ENCODE results near the gene NTSR1. TPM values are rescaled to one million over a fixed set of nuclear protein-coding genes. Genes with fewer than 3 reads are reported as not detected.

The NTSR1 gene
- total and polyA plus RNA-seq, 7 experiments from 2014 or later = 0.11 to 0.78 (median 0.14) TPM; not detected in 3

GRCh38 chr20:62663145-62664018, 45.3 kb upstream of the NTSR1 start:
- Mint-ChIP-seq H3K36me3 (peaks cover 0 to 7% (median 0%) of the 10 kb centered on the region in 5 donors), H3K27ac (peak overlapping the region in 1 of 9 donors; percentile 13), H3K4me3 (no peak overlapping the region), H3K9me3 (no peaks in the 10 kb centered on the region), H3K27me3 (no peaks in the 10 kb centered on the region), H3K4me1 (peaks cover 0 to 5% (median 0%) of the 10 kb centered on the region in 7 donors)
- Histone ChIP-seq H3K9me3 (ENCODE audit: control insufficient read depth in 2 of 3, low read length in 3 of 3) (no peaks in the 10 kb centered on the region), H3K27ac (ENCODE audit: low read depth, low read length) (no peak overlapping the region), H3K4me3 (ENCODE audit: low read length) (no peak overlapping the region), H3K36me3 (ENCODE audit: control insufficient read depth in 2 of 3, insufficient read depth in 3 of 3, low read length in 3 of 3) (no peaks in the 10 kb centered on the region), H3K4me1 (ENCODE audit: control insufficient read depth in 2 of 2, insufficient read depth in 2 of 2, low read length in 2 of 2) (no peaks in the 10 kb centered on the region), H3K27me3 (ENCODE audit: control insufficient read depth in 2 of 2, insufficient read depth in 2 of 2, low read length in 2 of 2) (no peaks in the 10 kb centered on the region)
- ChIA-PET POLR2A (interaction anchor here (0.6 kb wide), 1 partner anchor 11 kb away, joined by 5 read pairs; no protein-coding TSS in a partner anchor), CTCF (no interaction called here)
- DNase-seq (no peak), ATAC-seq (no peak)
- intact Hi-C loops (cut with micrococcal nuclease) = no loop called here

DNA sequence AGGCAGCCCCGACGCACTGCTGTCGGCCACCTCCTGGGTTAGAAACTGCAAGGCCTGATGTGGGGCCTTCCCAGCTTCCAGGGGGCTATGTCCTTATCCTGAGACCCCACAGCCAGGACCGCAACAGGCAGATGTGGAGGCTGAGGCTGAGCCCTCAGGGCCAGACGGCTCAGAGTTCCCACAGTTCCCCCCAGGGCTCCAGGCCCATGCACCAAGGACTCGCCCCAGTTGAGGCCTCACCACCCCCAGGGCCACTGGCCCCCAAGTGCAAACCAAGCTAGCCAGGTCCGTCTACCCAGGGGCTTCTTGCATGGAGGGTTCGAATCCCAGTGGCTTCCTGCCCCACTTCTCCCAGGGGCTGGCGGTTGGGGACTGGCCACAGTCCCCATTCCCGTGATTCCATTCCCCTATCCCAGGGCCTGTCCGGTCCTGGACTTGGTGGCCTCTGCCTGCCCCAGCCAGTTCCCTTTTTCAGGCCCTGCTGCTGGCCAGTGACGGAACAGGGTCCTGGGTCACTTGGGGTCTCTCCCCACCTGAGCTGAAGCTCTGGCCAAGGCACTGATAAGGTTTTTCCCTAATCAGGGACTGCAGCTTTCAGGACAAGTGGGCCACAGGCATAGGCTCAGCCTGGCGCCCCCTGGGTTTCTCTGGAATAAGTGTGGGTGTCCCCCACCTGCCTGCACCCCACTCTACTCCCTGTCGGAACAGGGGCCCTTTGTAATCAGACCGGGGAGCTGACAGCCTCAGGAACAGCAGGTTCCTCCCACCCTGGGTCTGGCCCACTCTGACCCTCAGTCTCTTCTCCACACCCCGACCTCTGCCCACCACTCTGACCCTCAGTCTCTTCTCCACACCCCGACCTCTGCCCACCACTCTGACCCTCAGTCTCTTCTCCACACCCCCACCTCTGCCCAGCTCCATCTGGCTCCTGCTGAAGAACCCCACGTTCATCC, 44.3 kb upstream of the NTSR1 start:
- no peaks in the 10 kb centered on the region for H3K9me3 Mint-ChIP-seq
- CTCF ChIA-PET = no interaction called here

GRCh38 chr20:62665153-62665754, 43.4 kb upstream of the NTSR1 start:
- no peaks in the 10 kb centered on the region for H3K4me1 ChIP-seq (ENCODE audit: control insufficient read depth in 2 of 2, insufficient read depth in 2 of 2, low read length in 2 of 2)
- POLR2A ChIA-PET = interaction anchor here (1.1 kb wide), 1 partner anchor 10 kb away, joined by 3 read pairs; no protein-coding TSS in a partner anchor
- Mint-ChIP-seq H3K27ac (no peak overlapping the region), H3K4me1 (peaks cover 0 to 2% (median 0%) of the 10 kb centered on the region in 7 donors), H3K36me3 (peaks cover 0 to 10% (median 0%) of the 10 kb centered on the region in 5 donors), H3K27me3 (no peaks in the 10 kb centered on the region), H3K4me3 (no peak overlapping the region), H3K9me3 (no peaks in the 10 kb centered on the region)
- DNase-seq = no peak
- ATAC-seq = no peak
- no peaks in the 10 kb centered on the region for H3K27me3 ChIP-seq (ENCODE audit: control insufficient read depth in 2 of 2, insufficient read depth in 2 of 2, low read length in 2 of 2)
- no peaks in the 10 kb centered on the region for H3K9me3 ChIP-seq (ENCODE audit: control insufficient read depth in 2 of 3, low read length in 3 of 3)
- no peak overlapping the region for H3K27ac ChIP-seq (ENCODE audit: low read depth, low read length)
- intact Hi-C loops (cut with micrococcal nuclease) = no loop called here
- CTCF ChIA-PET = interaction anchor here (1.4 kb wide), 1 partner anchor 143 kb away, joined by 4 read pairs; no protein-coding TSS in a partner anchor
- no peak overlapping the region for H3K4me3 ChIP-seq (ENCODE audit: low read length)
- no peaks in the 10 kb centered on the region for H3K36me3 ChIP-seq (ENCODE audit: control insufficient read depth in 2 of 3, insufficient read depth in 3 of 3, low read length in 3 of 3)

More for the DNA sequence above, 44.3 kb upstream of the NTSR1 start:
- Histone ChIP-seq H3K4me3 (ENCODE audit: low read length) (no peak overlapping the region), H3K4me1 (ENCODE audit: control insufficient read depth in 2 of 2, insufficient read depth in 2 of 2, low read length in 2 of 2) (no peaks in the 10 kb centered on the region), H3K27ac (ENCODE audit: low read depth, low read length) (no peak overlapping the region), H3K36me3 (ENCODE audit: control insufficient read depth in 2 of 3, insufficient read depth in 3 of 3, low read length in 3 of 3) (no peaks in the 10 kb centered on the region), H3K27me3 (ENCODE audit: control insufficient read depth in 2 of 2, insufficient read depth in 2 of 2, low read length in 2 of 2) (no peaks in the 10 kb centered on the region), H3K9me3 (ENCODE audit: control insufficient read depth in 2 of 3, low read length in 3 of 3) (no peaks in the 10 kb centered on the region)
- DNase-seq = no peak
- no peak for ATAC-seq
- no peak overlapping the region for H3K4me3 Mint-ChIP-seq
- H3K27me3 Mint-ChIP-seq = no peaks in the 10 kb centered on the region
- H3K27ac Mint-ChIP-seq = peak overlapping the region in 1 of 9 donors; percentile 23
- intact Hi-C loops (cut with micrococcal nuclease) = no loop called here
- POLR2A ChIA-PET = interaction anchor here (0.6 kb wide), 1 partner anchor 10 kb away, joined by 5 read pairs; no protein-coding TSS in a partner anchor
- H3K36me3 Mint-ChIP-seq = peaks cover 0 to 10% (median 0%) of the 10 kb centered on the region in 5 donors
- peaks cover 0 to 2% (median 0%) of the 10 kb centered on the region in 7 donors for H3K4me1 Mint-ChIP-seq

GRCh38 chr20:62665826-62666735, 42.6 kb upstream of the NTSR1 start:
- DNase-seq (no peak), ATAC-seq (no peak)
- Mint-ChIP-seq H3K4me1 (peaks cover 0 to 2% (median 0%) of the 10 kb centered on the region in 7 donors), H3K9me3 (no peaks in the 10 kb centered on the region), H3K36me3 (peaks cover 0 to 10% (median 0%) of the 10 kb centered on the region in 5 donors), H3K4me3 (no peak overlapping the region), H3K27me3 (no peaks in the 10 kb centered on the region), H3K27ac (no peak overlapping the region)
- no peak overlapping the region for H3K4me3 ChIP-seq (ENCODE audit: low read length)
- no peaks in the 10 kb centered on the region for H3K4me1 ChIP-seq (ENCODE audit: control insufficient read depth in 2 of 2, insufficient read depth in 2 of 2, low read length in 2 of 2)
- intact Hi-C loops (cut with micrococcal nuclease) = no loop called here
- H3K27me3 ChIP-seq (ENCODE audit: control insufficient read depth in 2 of 2, insufficient read depth in 2 of 2, low read length in 2 of 2) = no peaks in the 10 kb centered on the region
- POLR2A ChIA-PET = interaction anchor here (1.1 kb wide), 2 partner anchors 11 to 75 kb away, joined by 3 read pairs; no protein-coding TSS in a partner anchor
- no peak overlapping the region for H3K27ac ChIP-seq (ENCODE audit: low read depth, low read length)
- no peaks in the 10 kb centered on the region for H3K36me3 ChIP-seq (ENCODE audit: control insufficient read depth in 2 of 3, insufficient read depth in 3 of 3, low read length in 3 of 3)
- H3K9me3 ChIP-seq (ENCODE audit: control insufficient read depth in 2 of 3, low read length in 3 of 3) = no peaks in the 10 kb centered on the region
- CTCF ChIA-PET = interaction anchor here (1.4 kb wide), 1 partner anchor 142 kb away, joined by 4 read pairs; no protein-coding TSS in a partner anchor

GRCh38 chr20:62666736-62667529, 41.7 kb upstream of the NTSR1 start:
- intact Hi-C loops (cut with micrococcal nuclease) = no loop called here
- Mint-ChIP-seq H3K36me3 (peaks cover 0 to 12% (median 0%) of the 10 kb centered on the region in 5 donors), H3K27me3 (no peaks in the 10 kb centered on the region), H3K9me3 (no peaks in the 10 kb centered on the region), H3K4me3 (no peak overlapping the region), H3K27ac (peak overlapping the region in 1 of 9 donors; percentile 6), H3K4me1 (peaks cover 0 to 2% (median 0%) of the 10 kb centered on the region in 7 donors)
- CTCF ChIA-PET = interaction anchor here (1.0 to 2.4 kb wide), 2 partner anchors 125 to 141 kb away, joined by 6 to 22 read pairs; no protein-coding TSS in a partner anchor
- H3K27ac ChIP-seq (ENCODE audit: low read depth, low read length) = no peak overlapping the region
- DNase-seq = no peak
- POLR2A ChIA-PET = interaction anchor here (1.0 to 1.4 kb wide), 3 partner anchors 74 to 129 kb away, joined by 3 to 5 read pairs (median 4); partner anchors contain the start of gene MRGBP
- H3K9me3 ChIP-seq (ENCODE audit: control insufficient read depth in 2 of 3, low read length in 3 of 3) = no peaks in the 10 kb centered on the region
- no peaks in the 10 kb centered on the region for H3K4me1 ChIP-seq (ENCODE audit: control insufficient read depth in 2 of 2, insufficient read depth in 2 of 2, low read length in 2 of 2)
- no peaks in the 10 kb centered on the region for H3K36me3 ChIP-seq (ENCODE audit: control insufficient read depth in 2 of 3, insufficient read depth in 3 of 3, low read length in 3 of 3)
- H3K4me3 ChIP-seq (ENCODE audit: low read length) = no peak overlapping the region
- no peaks in the 10 kb centered on the region for H3K27me3 ChIP-seq (ENCODE audit: control insufficient read depth in 2 of 2, insufficient read depth in 2 of 2, low read length in 2 of 2)
- no peak for ATAC-seq

Measured in naive thymus-derived CD4-positive, alpha-beta T cell (primary cell).